Stromal cell of bone marrow (primary cell): Measurements from ENCODE around the gene BIRC6.
A peak's percentile ranks its signal among the peaks of the same experiment; 100 is the strongest.
"Not testable (repeated sequence)": the region's sequence is repeated elsewhere in the genome, so short reads cannot be mapped to it uniquely, and the experiment has no call there.

Experiments
- DNase-seq: peaks from one replicate; pipeline ENCODE4 v3.0.0-alpha.2; 2012; ENCODE audit warnings: low read depth

The BIRC6 gene

GRCh38 chr2:32452338-32453064 is 95.7 kb downstream of the BIRC6 start:
- no peak for DNase-seq

GRCh38 chr2:32453242-32454062 is 96.6 kb downstream of the BIRC6 start:
- DNase-seq: no peak

GRCh38 chr2:32455816-32456215 is 99.0 kb downstream of the BIRC6 start:
- no peak for DNase-seq

GRCh38 chr2:32456808-32457207 is 100.0 kb downstream of the BIRC6 start:
- no peak for DNase-seq

GRCh38 chr2:32457814-32458213 is 101.0 kb downstream of the BIRC6 start:
- no peak for DNase-seq

- DNase-seq: not testable (repeated sequence)
Observed at GRCh38 chr2:32460861-32461260, 104.0 kb downstream of the BIRC6 start.

- DNase-seq: no peak
Observed at GRCh38 chr2:32463110-32463509, 106.3 kb downstream of the BIRC6 start.

GRCh38 chr2:32464431-32464830 is 107.6 kb downstream of the BIRC6 start:
- peak; percentile 58 for DNase-seq

GRCh38 chr2:32472605-32473004 is 115.8 kb downstream of the BIRC6 start:
- no peak for DNase-seq

GRCh38 chr2:32474381-32474780 is 117.6 kb downstream of the BIRC6 start:
- no peak for DNase-seq

- peak; percentile 32 for DNase-seq
Observed at GRCh38 chr2:32478889-32479620, 122.2 kb downstream of the BIRC6 start.

- no peak for DNase-seq
Observed at GRCh38 chr2:32479993-32480392, 123.2 kb downstream of the BIRC6 start.

GRCh38 chr2:32482471-32482870 is 125.6 kb downstream of the BIRC6 start:
- no peak for DNase-seq

GRCh38 chr2:32484937-32485336 is 128.1 kb downstream of the BIRC6 start:
- peak; percentile 91 for DNase-seq

- peak; percentile 57 for DNase-seq
Observed at GRCh38 chr2:32485399-32485798, 128.6 kb downstream of the BIRC6 start.

- DNase-seq: no peak
Observed at GRCh38 chr2:32489061-32489460, 132.2 kb downstream of the BIRC6 start.

GRCh38 chr2:32491346-32491745 is 134.5 kb downstream of the BIRC6 start:
- DNase-seq: no peak

- DNase-seq: no peak
Observed at GRCh38 chr2:32495139-32495538, 138.3 kb downstream of the BIRC6 start.

GRCh38 chr2:32496662-32497061 is 139.8 kb downstream of the BIRC6 start:
- DNase-seq: no peak

GRCh38 chr2:32498306-32498705 is 141.5 kb downstream of the BIRC6 start:
- DNase-seq: no peak

- DNase-seq: no peak
Observed at GRCh38 chr2:32502941-32503340, 146.1 kb downstream of the BIRC6 start.

GRCh38 chr2:32504877-32505478 is 148.2 kb downstream of the BIRC6 start:
- no peak for DNase-seq
